GM18951 (cell line): ENCODE measurements around the gene RSPRY1.

Experiments used
- POLR2A ChIP-seq: IDR thresholded peaks from 4 replicates; pipeline ENCODE4 v1.6.1; 2011; ENCODE audit warnings: mild to moderate bottlenecking; ENCODE audit not compliant: insufficient read length, insufficient read depth; ENCODE audit errors: extremely low read depth
- in situ Hi-C: fragments of 300-500 bp; cut with MboI; formaldehyde crosslinking; loops from one replicate; pipeline ENCODE4 v1.12.0; 2022; ENCODE audit warnings: low sequenced_read_pairs, mixed read lengths, inconsistent platforms; ENCODE audit not compliant: unreplicated experiment

RSPRY1 gene

GRCh38 chr16:57279780-57280638 lies 93.9 kb downstream of the RSPRY1 start:
- in situ Hi-C loops, result no loop called here

DNA sequence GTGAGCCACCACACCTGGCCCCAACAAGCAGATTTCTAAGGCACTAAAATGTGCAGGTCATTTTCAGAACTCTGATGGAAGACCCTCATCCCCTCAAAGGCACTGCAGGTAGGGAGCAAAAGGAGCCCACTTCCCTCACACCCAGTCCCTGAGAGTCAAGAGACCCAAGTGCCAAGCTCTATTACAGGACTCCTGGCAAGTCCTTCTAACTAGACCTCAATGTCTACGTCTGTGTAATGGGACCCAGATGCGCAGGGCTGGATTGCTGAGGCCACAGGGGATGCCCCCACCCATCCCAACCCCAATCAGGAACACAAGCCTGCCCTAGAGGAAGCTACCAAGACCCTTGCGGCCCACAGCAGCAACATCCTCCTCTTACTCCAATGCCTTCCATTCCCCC lies 95.7 kb downstream of the RSPRY1 start:
- no peak for TF ChIP-seq POLR2A
- in situ Hi-C loops, result no loop called here

More at GRCh38 chr16:57279780-57280638, 93.9 kb downstream of the RSPRY1 start:
- no peak for TF ChIP-seq POLR2A

DNA sequence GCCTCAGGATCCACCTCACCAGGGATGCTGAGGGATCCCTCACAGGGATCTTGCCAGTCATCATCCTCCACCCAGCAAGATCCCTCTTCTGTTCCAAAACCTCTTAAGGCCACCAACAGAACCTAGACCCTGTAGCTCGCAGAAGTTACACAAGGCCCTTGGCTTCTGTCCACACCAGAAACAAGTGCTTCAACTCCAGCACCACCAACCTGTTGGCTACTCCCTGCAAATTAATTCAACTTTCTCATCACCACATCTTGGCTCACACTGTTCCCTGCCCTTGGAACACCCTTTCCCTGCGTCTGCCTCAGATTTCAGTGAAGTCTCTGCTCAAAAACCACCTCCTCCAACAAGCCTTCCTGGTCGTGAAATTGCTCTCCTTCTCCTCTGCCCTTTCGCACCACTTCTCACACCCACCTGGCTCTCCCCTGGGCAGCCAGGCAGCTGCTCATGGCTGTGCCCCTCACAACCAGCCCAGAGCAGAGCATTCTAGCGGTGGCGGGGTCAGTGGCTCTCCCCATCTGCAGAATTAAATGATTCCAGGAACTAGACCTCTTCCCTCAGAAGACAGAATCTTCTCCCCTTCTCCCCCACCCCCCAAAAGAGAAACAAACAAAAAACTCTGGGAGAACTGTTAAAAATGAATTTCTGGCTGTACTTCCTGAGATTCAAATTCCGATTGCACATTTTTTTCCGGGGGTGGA lies 96.5 kb downstream of the RSPRY1 start:
- in situ Hi-C loops, result no loop called here
- TF ChIP-seq POLR2A, result no peak

- TF ChIP-seq POLR2A, result no peak
- in situ Hi-C loops, result no loop called here
These were observed 97.3 kb downstream of the RSPRY1 start for GRCh38 chr16:57283214-57283958.

GRCh38 chr16:57283959-57284208 lies 97.8 kb downstream of the RSPRY1 start:
- TF ChIP-seq POLR2A, result no peak
- in situ Hi-C loops, result no loop called here

GRCh38 chr16:57284209-57284951 lies 98.3 kb downstream of the RSPRY1 start, which contains the start of gene PLLP:
Gene PLLP, minus strand, starts transcription at chr16:57284672. Its CDS starts 132 bp downstream, at chr16:57284540.
- TF ChIP-seq POLR2A, result no peak
- in situ Hi-C loops, result no loop called here

GRCh38 chr16:57284952-57285363 lies 98.8 kb downstream of the RSPRY1 start:
- in situ Hi-C loops, result no loop called here

GRCh38 chr16:57285379-57285778 lies 99.2 kb downstream of the RSPRY1 start:
- in situ Hi-C loops, result no loop called here

More at GRCh38 chr16:57284952-57285363, 98.8 kb downstream of the RSPRY1 start:
- no peak for TF ChIP-seq POLR2A

DNA sequence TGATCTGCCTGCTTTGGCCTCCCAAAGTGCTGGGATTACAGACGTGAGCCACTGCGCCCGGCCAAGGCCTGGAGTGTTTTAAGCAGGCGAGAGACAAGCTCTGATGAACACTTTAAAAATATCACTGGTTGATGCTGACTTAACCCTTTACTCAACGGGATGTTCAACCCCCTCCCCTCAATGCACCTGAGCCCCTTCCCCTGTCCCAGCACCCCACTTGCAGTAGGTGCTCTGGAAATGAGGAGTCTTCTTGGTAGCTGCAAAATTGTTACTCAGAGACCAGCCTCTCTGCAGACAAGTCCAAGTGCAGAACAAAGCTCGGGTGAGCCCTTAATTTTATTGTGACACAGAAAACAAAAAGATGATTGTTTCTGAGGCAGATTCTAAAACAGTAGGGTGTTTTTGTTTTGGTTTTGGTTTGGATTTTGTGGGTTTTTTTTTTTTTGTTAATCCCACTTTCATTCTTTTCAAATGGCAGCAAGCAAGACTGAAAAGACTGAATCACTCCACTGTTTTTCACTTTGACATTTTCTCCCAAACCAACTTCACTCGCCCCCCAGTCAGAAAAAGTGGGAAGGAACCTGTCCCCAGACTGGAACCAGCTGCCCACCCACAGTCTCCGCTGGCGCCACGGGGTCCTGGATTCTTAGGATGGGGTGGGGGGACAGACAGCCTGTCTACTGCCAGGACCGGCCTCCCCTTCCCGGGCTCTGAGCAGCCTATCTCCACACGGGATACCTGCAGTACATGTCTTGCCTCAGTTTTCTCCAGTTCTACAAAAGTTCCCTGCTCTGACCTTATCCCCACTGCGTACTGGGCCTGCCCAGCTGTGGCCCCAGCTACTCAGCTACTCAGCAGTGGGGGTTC lies 103.5 kb downstream of the RSPRY1 start:
- in situ Hi-C loops, result no loop called here
- no peak for TF ChIP-seq POLR2A

More at GRCh38 chr16:57285379-57285778, 99.2 kb downstream of the RSPRY1 start:
- no peak for TF ChIP-seq POLR2A
